ENCODE results near the gene EFNA3.

Gene EFNA3

DNA sequence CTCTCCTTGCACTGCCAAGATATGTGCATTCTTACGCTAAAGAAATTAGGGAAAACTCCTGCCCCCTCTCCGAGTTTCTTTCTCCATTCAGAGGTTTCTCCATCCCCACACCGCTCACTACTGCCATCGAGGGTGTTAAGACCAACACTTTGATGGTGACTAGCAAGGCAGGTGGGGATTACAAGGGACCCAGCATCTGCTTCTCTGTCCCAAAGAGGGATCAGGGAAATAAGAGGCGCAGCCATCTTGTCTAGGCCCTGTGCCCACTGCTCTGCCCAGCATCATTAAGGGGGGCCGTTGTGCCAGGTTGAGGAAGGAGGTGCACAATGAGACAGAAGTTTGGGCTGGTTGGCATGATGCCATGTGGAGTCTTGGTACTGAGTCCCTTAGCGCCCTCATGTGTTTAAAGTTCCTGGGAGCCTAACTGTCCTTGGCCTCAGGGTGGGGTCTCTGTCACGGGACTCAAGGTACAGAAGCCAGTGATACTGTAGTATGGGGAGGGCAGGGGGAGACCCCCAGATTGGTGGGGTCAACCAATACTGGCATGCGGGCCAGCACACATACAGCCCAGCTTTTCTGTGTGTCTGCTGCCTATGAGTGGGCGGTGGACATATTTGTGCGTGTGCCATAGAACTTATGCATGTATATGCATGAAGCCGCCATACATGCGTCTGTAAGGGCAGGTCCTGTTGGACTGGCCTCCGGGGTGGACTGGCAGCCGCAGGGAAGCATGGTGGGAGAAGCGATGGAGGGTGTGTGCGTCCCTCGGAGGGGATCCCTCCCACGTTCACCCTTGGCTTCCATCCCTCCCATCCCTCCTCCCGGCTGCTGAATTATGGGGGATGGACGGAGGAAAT is 5.5 kb downstream of the EFNA3 start:
- no peak for DNase-seq (ENCODE audit: low read depth)

DNA sequence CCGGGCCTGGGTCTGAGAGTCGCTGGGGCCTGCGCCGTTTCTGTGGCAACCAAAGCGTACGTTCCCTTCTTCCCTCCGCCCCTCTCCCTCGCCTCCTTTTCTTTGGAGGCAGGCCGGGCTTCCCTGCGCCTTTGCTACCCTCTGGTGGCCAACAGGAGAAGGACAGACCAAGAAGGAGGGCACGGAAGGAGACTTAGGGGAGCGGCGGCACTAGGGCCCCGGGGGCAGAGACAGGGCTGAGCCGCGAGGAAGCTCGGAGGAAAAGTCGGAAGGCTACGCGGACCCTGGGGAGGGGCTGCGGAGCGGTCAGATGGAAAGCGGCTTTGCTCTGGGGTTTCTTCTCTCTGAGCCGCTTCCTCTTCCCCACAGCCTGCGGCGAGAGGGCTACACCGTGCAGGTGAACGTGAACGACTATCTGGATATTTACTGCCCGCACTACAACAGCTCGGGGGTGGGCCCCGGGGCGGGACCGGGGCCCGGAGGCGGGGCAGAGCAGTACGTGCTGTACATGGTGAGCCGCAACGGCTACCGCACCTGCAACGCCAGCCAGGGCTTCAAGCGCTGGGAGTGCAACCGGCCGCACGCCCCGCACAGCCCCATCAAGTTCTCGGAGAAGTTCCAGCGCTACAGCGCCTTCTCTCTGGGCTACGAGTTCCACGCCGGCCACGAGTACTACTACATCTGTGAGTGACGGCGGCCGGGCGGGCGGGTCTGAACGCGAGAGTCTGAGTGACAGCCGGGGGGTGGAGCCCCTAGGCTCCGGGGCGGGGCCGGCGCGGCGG is 6.3 kb downstream of the EFNA3 start:
- DNase-seq (ENCODE audit: low read depth): peak; percentile 80

DNA sequence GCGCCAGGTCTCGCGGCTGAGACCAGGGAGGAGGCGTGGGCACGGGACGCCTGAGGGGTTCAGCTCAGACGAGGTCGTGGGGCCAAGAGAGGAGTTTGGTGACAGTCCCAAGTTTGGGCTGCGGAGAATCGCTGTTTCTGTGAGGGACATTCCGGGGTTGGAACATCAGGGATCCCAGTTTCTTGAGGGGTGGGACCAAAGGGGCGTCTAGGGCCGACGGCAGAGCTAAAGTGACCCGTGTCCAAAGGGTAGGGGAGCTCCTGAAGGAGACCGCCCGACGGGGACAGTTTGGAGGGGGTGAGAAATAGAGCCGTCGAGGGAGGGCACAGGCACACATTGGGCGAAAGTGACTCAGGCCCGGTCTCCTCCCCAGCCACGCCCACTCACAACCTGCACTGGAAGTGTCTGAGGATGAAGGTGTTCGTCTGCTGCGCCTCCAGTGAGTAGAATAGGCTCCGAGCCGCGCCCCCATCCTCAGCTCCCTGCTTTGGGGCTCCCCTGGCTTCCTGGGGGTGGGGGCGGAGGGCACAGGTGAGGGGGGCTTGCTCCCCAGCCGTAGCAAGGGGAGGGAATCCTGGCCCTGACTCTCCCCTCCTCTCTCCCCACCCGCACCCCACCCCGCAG is 7.0 kb downstream of the EFNA3 start:
- no peak for DNase-seq (ENCODE audit: low read depth)

DNA sequence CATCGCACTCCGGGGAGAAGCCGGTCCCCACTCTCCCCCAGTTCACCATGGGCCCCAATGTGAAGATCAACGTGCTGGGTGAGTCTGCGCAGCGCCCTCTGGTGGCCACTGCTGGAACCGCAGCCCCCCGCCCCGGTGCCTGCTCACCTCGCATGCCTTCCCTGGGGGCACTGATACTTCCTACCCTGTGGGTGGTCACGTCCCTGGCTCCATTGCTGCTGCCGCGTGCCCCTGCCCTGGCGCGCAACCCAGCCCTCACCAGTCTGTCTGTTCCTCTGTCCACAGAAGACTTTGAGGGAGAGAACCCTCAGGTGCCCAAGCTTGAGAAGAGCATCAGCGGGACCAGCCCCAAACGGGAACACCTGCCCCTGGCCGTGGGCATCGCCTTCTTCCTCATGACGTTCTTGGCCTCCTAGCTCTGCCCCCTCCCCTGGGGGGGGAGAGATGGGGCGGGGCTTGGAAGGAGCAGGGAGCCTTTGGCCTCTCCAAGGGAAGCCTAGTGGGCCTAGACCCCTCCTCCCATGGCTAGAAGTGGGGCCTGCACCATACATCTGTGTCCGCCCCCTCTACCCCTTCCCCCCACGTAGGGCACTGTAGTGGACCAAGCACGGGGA is 7.6 kb downstream of the EFNA3 start:
- no peak for DNase-seq (ENCODE audit: low read depth)

- DNase-seq (ENCODE audit: low read depth): no peak
These were observed 8.4 kb downstream of the EFNA3 start for GRCh38 chr1:155086856-155087535.

GRCh38 chr1:155091071-155092051 is 12.7 kb downstream of the EFNA3 start:
- DNase-seq (ENCODE audit: low read depth): no peak

- DNase-seq (ENCODE audit: low read depth): no peak
These were observed 13.5 kb downstream of the EFNA3 start for GRCh38 chr1:155092131-155092530.

DNA sequence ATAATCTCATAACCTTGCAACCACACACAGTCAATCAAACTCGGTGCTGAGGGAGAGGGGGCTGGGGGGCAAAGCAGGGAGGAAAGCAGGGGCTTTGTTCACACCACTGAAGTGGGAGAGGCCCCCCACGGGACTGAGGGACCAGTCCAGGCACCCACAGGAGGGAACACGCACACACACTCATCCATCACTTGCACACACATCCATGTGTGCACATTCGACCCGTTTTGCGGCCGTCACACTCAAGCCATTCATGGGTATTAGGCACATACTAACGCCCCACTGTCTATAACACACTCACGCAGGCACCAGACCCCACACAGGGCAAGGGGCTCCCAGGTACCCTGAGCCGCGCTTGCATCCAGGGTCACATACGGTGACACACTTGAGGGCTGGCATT is 14.0 kb downstream of the EFNA3 start:
- DNase-seq (ENCODE audit: low read depth): no peak

DNA sequence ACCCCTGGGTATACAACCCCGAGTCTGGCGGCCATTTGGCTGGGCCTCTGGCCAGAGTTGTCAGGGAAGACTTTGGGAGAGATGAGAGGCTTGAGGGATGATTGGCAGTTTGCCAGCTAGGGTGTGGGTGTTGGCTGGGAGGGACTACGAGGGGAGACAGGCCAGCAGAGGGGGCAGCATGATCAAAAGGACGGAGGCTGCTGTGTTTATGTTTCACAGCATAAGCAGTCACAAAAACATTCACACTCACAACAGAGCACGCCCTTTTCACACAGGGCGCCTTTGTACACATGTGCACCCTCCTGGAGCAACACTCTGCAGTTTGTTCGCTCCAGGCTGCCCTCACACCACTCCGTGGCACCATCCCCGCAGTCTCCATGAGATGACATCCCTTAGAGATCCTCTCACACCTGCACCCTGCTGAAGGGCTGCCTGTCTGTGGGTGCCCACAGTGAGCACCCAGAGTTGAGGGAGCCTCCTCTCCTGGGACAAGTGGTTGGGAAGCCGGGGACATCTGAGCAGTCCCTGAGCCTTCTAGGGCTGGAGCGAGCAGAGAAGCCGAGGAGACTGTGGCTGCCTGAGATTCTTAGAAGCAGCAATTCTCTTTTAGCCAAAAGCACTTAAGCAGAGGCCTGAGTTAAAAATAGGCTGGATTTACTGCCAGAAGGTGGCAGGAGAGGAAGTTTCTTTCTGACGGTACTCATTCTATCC is 15.4 kb downstream of the EFNA3 start:
- no peak for DNase-seq (ENCODE audit: low read depth)

- DNase-seq (ENCODE audit: low read depth): no peak
These were observed 15.9 kb downstream of the EFNA3 start for GRCh38 chr1:155094622-155094948.

- DNase-seq (ENCODE audit: low read depth): no peak
These were observed 20.7 kb downstream of the EFNA3 start for GRCh38 chr1:155099331-155099730.

DNA sequence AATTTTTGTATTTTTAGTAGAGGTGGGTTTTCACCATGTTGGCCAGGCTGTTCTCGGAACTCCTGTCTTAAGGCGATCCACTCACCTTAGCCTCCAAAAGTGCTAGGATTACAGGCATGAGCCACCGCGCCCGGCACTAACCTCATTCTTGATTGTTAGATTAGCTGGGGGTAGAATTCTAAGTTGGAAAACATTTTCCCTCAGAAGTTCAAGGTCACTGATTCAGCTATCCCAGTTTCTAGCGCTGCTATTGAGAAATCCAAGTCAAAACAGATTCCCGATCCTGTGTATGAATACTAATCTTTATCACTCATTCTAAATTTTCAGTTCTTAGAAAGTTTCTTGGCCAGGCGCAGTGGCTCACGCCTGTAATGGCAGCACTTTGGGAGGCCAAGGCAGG is 24.7 kb downstream of the EFNA3 start:
- DNase-seq (ENCODE audit: low read depth): no peak

- no peak for DNase-seq (ENCODE audit: low read depth)
These were observed 26.2 kb downstream of the EFNA3 start for GRCh38 chr1:155104605-155105534.

DNA sequence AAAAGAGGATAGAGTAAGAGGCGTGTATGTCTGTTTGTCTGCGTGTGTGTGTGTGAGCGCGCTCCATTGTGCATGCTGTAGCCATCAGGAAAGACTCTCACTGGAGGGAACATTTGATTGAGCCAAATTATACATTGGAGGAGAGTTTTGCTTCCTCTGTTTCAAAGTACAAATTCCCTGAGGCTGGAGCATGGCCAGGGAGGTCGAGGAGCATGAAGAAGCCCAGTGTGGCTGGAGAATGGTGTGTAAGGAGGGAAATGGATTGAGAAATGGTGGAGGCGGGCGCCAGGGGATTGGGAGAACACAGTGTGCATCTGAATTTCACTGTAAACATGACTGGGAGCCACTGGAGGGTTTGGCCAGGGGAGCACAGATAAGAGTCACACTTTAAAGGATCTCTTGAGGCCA is 27.0 kb downstream of the EFNA3 start:
- no peak for DNase-seq (ENCODE audit: low read depth)

- DNase-seq (ENCODE audit: low read depth): no peak
These were observed 28.2 kb downstream of the EFNA3 start for GRCh38 chr1:155106862-155107261.

GRCh38 chr1:155107309-155108264 is 28.9 kb downstream of the EFNA3 start:
- DNase-seq (ENCODE audit: low read depth): no peak

GRCh38 chr1:155108296-155108695 is 29.7 kb downstream of the EFNA3 start:
- DNase-seq (ENCODE audit: low read depth): no peak

- no peak for DNase-seq (ENCODE audit: low read depth)
These were observed 31.7 kb downstream of the EFNA3 start for GRCh38 chr1:155110381-155110780.

Measured in HS-27A (cell line).